IPS DF 19.7 (cell line): ENCODE measurements around the gene PDZD2.

ENCODE experiments used
- DNase-seq: peaks from one replicate; pipeline ENCODE4 v3.0.0-alpha.2; 2013; ENCODE audit warnings: low read depth, low spot score

PDZD2 gene

DNA sequence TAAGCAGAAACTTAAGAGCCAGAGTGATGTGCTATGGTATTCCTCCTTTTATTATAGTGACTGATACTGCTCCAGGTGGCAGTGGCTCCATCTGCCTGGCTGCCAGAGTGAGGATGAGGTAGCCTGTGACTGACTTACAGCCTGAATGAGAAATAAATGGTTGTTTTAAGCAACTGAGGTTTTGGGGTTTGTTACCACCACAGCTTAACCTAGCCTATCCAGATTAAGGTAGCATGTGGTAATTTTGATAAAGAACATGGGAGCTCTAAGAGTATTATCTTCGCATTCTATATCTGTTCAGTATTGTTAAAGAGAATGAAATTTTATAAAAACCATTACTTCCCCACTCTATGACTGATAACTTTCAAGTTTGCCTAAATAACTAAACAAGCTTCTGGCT is 496.2 kb downstream of the PDZD2 start:
- no peak for DNase-seq

- no peak for DNase-seq
Observed at GRCh38 chr5:32136342-32136741, 497.4 kb downstream of the PDZD2 start.

DNA sequence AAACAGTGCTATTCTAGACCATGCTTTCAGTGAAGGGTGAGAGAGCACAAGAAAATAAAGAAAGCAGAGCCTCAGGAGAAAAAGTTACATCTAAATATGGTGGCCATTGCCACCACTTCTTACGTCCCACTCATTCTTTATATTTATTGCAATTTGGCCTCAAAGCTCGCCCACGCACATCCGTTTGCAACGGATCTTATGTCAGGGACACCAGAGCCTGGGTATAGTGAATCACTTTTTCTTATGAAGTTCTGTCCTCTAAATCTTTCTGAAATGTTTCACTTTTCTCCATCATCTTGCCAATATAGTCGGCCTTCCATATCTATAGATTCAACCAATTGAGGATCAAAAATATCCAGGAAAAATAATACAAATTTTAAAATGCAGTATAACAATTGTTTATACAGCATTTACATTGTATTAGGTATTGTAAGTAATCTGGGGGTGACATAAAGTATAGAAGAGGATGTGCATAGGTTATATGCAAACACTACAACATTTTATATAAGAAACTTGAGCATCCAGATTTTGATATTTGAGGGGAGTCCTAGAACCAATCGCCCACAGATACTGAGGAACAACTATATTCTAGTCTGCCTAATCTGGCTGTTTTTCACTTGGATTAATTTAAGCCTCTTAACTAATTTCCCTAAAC is 500.0 kb downstream of the PDZD2 start:
- no peak for DNase-seq

DNA sequence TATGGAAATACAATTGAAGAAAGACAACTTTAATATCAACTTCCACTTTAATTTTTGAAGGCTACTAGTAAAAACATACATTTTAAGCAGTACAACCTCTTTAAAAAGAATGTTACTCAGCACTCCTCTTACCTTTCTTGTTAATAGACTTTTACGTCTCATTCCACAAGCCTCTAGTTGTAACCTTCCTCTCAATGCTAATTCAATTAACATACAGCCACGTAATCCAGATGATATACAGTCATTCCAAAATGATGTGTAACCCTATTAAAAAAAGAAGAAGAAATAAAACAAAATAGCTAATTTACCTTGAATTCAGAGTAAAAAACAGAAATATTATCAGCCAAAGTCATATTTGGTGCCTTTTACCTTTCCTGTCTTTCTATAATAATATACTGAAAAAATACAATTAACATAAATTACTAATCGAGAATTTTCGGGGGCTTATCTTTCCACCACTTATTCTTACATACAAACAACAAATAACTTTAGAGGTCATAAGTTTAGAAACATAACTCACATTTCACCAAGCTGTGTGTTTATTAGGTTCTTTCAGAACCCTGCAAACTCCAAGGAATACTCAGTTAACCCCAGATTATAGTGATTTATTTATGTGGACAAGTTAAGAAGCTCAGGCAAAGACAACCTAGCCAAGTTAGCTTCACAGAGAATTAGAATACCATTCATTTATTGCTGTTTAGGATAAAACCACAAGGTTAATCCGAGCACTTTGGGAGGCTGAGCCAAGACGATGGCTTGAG is 504.9 kb downstream of the PDZD2 start:
- no peak for DNase-seq

- no peak for DNase-seq
Observed at GRCh38 chr5:32144378-32145207, 505.7 kb downstream of the PDZD2 start.

- no peak for DNase-seq
Observed at GRCh38 chr5:32145378-32145777, 506.4 kb downstream of the PDZD2 start.

GRCh38 chr5:32147236-32147635 is 508.3 kb downstream of the PDZD2 start:
- DNase-seq = no peak

DNA sequence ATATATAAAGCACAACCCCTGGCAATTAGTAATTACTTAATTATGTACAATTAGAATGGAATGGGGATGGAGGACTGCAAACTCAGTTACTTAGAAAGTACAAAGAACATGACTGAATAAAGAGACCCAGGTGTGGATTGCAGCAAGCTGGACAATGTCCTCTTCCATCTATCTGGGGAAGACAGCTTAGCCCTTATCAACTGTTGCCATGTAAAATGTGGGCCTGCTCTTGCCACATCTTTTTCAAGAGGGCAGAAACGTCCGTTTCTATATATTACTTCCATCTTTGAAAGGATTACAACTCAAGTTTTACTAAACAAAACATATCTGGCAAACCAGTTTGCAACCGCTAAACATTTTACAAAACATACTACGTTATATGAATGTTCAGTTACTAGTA is 509.0 kb downstream of the PDZD2 start:
- DNase-seq = no peak

GRCh38 chr5:32150366-32150765 is 511.4 kb downstream of the PDZD2 start:
- no peak for DNase-seq

GRCh38 chr5:32151198-32151597 is 512.3 kb downstream of the PDZD2 start:
- DNase-seq = no peak

GRCh38 chr5:32153723-32154122 is 514.8 kb downstream of the PDZD2 start:
- DNase-seq = no peak

- no peak for DNase-seq
Observed at GRCh38 chr5:32155211-32155610, 516.3 kb downstream of the PDZD2 start.

GRCh38 chr5:32156635-32157034 is 517.7 kb downstream of the PDZD2 start:
- no peak for DNase-seq

DNA sequence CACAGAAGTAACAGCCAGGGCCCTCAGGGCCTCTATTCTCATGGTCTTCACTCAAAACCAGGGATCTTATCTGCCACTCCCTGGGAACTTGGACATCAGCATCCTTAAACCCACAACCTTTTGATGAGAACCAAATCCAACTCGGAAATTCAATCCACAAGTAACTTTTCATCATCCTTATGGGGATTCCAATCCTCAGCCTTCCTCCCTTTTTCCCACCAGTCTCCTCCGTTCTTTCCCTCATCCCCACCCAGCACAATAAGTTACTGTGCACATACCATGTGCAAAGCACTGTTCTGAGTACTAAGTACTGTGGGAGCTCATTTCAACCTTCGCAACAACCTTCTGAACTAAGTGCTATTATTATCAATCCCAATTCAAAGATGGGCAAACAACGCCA is 518.1 kb downstream of the PDZD2 start:
- DNase-seq = no peak

GRCh38 chr5:32158679-32158975 is 519.7 kb downstream of the PDZD2 start:
- no peak for DNase-seq

GRCh38 chr5:32159328-32160072 is 520.6 kb downstream of the PDZD2 start:
- DNase-seq = no peak

GRCh38 chr5:32160228-32160627 is 521.3 kb downstream of the PDZD2 start:
- DNase-seq = no peak
